Smooth muscle cell (in vitro differentiated cells): ENCODE data around the gene OXSM. TPM values are rescaled to one million over a fixed set of nuclear protein-coding genes. Genes with fewer than 3 reads are reported as not detected.

Source experiments
- DNase-seq: peaks from one replicate; lab custom pipeline; 2025; ENCODE audit not compliant: unreplicated experiment; lab: John Stamatoyannopoulos, UW
- H2AFZ ChIP-seq: fragments of 200-600 bp; sonication (generic); 2 replicates; pipeline ENCODE4 v1.6.0; 2016; ENCODE audit warnings: antibody characterized with exemption, low read depth, mild to moderate bottlenecking
- H3F3A ChIP-seq: fragments of 200-600 bp; sonication (generic); 2 replicates; pipeline ENCODE4 v1.6.0; 2017; ENCODE audit warnings: antibody characterized with exemption, low read depth
- H3K27ac ChIP-seq: fragments of 200-600 bp; sonication (generic); 2 replicates; pipeline ENCODE4 v1.5.1; 2016; ENCODE audit warnings: low read depth, mild to moderate bottlenecking
- H3K27me3 ChIP-seq: fragments of 200-600 bp; sonication (generic); 2 replicates; pipeline ENCODE4 v1.6.1; 2016; ENCODE audit warnings: low read depth, mild to moderate bottlenecking
- H3K36me3 ChIP-seq: fragments of 200-600 bp; sonication (generic); 2 replicates; pipeline ENCODE4 v1.5.1; 2016; ENCODE audit warnings: low read depth
- H3K4me1 ChIP-seq: fragments of 200-600 bp; sonication (generic); 2 replicates; pipeline ENCODE4 v1.5.1; 2016; ENCODE audit warnings: low read depth
- H3K4me2 ChIP-seq: fragments of 200-600 bp; sonication (generic); 2 replicates; pipeline ENCODE4 v1.6.0; 2016; ENCODE audit warnings: mild to moderate bottlenecking
- H3K4me3 ChIP-seq: fragments of 200-600 bp; sonication (generic); 2 replicates; pipeline ENCODE4 v1.5.1; 2016; ENCODE audit warnings: mild to moderate bottlenecking
- H3K79me2 ChIP-seq: fragments of 200-600 bp; sonication (generic); 2 replicates; pipeline ENCODE4 v1.6.0; 2016; ENCODE audit warnings: low read depth, mild to moderate bottlenecking
- H3K9ac ChIP-seq: fragments of 200-600 bp; sonication (generic); 2 replicates; pipeline ENCODE4 v1.6.0; 2016; ENCODE audit warnings: low read depth
- H3K9me3 ChIP-seq: fragments of 200-600 bp; sonication (generic); replicated peaks from 2 replicates; pipeline ENCODE4 v1.5.1; 2016; ENCODE audit warnings: low read depth
- H4K20me1 ChIP-seq: fragments of 200-600 bp; sonication (generic); 2 replicates; pipeline ENCODE4 v1.6.0; 2016; ENCODE audit warnings: low read depth
- CTCF ChIP-seq: fragments of 200-600 bp; sonication (generic); IDR thresholded peaks from 2 replicates; pipeline ENCODE4 v1.5.1; 2017; ENCODE audit warnings: borderline replicate concordance, mild to moderate bottlenecking, antibody characterized with exemption; ENCODE audit not compliant: insufficient read depth, poor library complexity, severe bottlenecking
- WGBS: methylation state at CpG from one replicate; pipeline ENCODE4 v1.1.7; 2016; ENCODE audit warnings: low lambda C conversion rate; 5-methylcytosine and 5-hydroxymethylcytosine counted together
- polyA plus RNA-seq: library from polyadenylated mRNA; unstranded; fragments of >200 nt; fragmentation: Nextera tagmentation; extraction: Ambion mirVana; gene quantifications from 2 replicates; pipeline ENCODE4 v1.2.1, GENCODE V29; 2016
- total RNA-seq: library from RNA; depleted of rRNA; stranded (reverse); fragments of >200 nt; gene quantifications from 2 replicates; pipeline ENCODE4 v1.2.3, GENCODE V29; 2014

The OXSM gene
- total RNA-seq (6.8 and 9.9 TPM in 2 replicates), polyA plus RNA-seq (7.3 and 9.1 TPM in 2 replicates)

DNA sequence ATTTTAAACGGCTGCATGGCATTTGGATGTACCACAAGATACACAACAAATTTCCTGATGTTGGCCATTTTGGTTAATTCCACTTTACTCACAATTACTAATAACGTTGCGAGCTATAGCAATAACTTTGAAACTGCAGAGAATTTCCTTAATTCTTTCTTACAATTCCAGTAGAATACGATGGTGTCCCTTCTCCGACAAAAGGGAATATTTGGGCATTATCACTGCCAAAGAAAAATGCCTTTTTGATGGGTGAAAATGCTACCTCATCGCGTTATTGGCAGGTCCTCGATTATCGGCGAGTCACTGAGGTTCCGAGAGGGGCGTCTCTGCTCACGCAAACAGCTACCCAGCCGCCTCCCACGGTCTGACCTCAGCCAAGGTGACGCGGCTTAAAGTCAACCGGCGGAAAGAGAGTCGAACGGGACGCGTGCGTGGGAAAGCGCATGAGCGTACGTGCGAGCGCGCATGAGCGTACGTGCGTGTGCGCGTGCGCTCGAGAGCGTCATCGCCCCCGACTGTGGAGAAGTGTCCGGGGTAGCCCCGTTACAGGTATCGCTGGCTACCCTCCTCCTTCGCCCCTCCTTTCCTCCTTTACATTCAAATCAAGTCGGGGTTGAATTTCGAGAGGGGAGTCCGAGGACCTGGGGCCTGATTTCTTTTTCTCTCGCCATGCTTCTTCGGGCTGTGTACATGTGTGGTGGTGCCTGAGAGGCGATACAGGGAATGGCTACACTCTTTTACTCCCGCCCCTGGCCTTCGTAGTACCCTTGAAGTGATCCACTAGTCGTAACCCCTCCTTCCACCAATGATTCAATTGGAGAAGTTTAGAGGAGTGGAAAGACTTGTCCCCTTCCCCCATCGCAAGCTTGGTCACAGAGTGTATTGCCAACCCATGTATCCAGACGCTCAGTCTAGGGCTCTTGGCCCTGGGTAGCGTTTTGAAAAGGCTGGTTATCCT is at the start of gene OXSM:
TSS of gene OXSM (plus strand) at position 495 of the 961 bp plus-strand sequence. CDS start 931 bp downstream, outside the sequence.
- no peaks in the 10 kb centered on the region for H4K20me1 ChIP-seq
- H3K4me3 ChIP-seq, result peak within 1 kb of the TSS; percentile 64
- H3K9me3 ChIP-seq, result no peaks in the 10 kb centered on the region
- no peaks in the 10 kb centered on the region for H3K36me3 ChIP-seq
- peak within 1 kb of the TSS; percentile 83 for H2AFZ ChIP-seq
- no peaks in the 10 kb centered on the region for H3K79me2 ChIP-seq
- H3K4me2 ChIP-seq, result peak within 1 kb of the TSS; percentile 90
- no peaks in the 10 kb centered on the region for H3K4me1 ChIP-seq
- WGBS, result 49% methylated on average over 56 of the region's 56 CpGs
- H3K27me3 ChIP-seq, result no peaks in the 10 kb centered on the region
- DNase-seq, result peak; percentile 12
- no peaks in the 10 kb centered on the region for H3F3A ChIP-seq
- H3K27ac ChIP-seq, result peak within 1 kb of the TSS; percentile 59
- no peak for TF ChIP-seq CTCF
- H3K9ac ChIP-seq, result peak within 1 kb of the TSS; percentile 48

DNA sequence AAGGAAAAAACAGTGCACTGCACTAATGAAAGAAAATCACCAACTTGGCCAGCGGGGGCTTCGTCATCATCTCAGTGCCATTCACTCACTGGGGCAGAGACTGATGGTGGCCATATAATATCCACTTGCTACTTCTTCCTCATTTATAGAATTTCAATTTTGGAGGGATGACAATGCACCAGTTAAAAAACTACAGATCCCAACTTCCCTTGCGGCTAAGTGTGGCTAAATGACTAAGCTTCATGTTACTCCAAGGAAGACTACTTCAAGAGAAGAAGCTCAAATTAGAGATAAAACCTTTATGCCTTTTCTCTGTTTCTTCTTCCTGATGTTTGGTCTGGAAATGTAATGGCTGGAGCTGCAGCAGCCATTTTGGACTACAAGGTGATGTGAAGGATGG is 45.4 kb upstream of the OXSM start:
- Histone ChIP-seq H3K9me3 (no peaks in the 10 kb centered on the region), H4K20me1 (no peaks in the 10 kb centered on the region), H3K4me2 (no peak overlapping the region), H3K4me1 (peaks cover 11% of the 10 kb centered on the region), H3K27ac (no peak overlapping the region), H2AFZ (no peak overlapping the region), H3K27me3 (no peaks in the 10 kb centered on the region), H3K79me2 (no peaks in the 10 kb centered on the region), H3F3A (no peaks in the 10 kb centered on the region), H3K4me3 (no peak overlapping the region), H3K36me3 (peaks cover 5% of the 10 kb centered on the region), H3K9ac (no peak overlapping the region)
- WGBS, result 98% methylated on average over 3 of the region's 3 CpGs
- no peak for DNase-seq
- TF ChIP-seq CTCF, result no peak

DNA sequence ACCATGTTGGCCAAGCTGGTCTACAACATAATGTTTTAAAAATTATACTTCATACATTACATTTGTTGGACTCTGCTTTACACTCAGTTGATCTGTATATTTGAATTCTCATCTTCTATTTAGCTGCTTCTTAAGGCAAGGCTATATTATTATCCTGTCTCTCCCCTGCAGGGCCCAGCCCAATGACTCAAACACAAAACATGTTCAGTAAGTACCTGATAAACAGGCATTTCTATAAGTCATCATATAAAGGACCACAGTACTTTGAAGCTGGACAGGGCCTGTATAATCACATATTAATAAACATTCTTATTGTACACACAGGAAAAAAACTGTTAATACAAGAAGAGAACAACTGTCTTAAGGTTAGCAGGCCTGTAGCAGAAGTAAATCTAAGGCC is 42.9 kb upstream of the OXSM start:
- no peak for DNase-seq
- no peak overlapping the region for H2AFZ ChIP-seq
- H3K9me3 ChIP-seq, result no peaks in the 10 kb centered on the region
- H3K36me3 ChIP-seq, result peaks cover 13% of the 10 kb centered on the region
- no peak overlapping the region for H3K9ac ChIP-seq
- no peak for TF ChIP-seq CTCF
- H3F3A ChIP-seq, result no peaks in the 10 kb centered on the region
- H3K27ac ChIP-seq, result peak overlapping the region; percentile 10
- no peaks in the 10 kb centered on the region for H3K27me3 ChIP-seq
- H3K79me2 ChIP-seq, result no peaks in the 10 kb centered on the region
- H3K4me2 ChIP-seq, result no peak overlapping the region
- H4K20me1 ChIP-seq, result no peaks in the 10 kb centered on the region
- peaks cover 11% of the 10 kb centered on the region for H3K4me1 ChIP-seq
- H3K4me3 ChIP-seq, result no peak overlapping the region
